B cell (primary cell): Measurements from ENCODE around the gene FBXL13. TPM values are rescaled to one million over a fixed set of nuclear protein-coding genes. Genes with fewer than 3 reads are reported as not detected.

Experiments
- ATAC-seq: fragments of 200-7000 bp; cut with Tn5 transposase; one replicate; pipeline ENCODE4 v1.10.0; 2021; ENCODE audit warnings: low read depth, mild to moderate bottlenecking, moderate number of reproducible peaks, moderate library complexity
- CTCF ChIA-PET: fragments of 350-600 bp; sonication (Branson Sonifier 250); formaldehyde crosslinking; loops from one replicate; lab custom pipeline; 2021; ENCODE audit warnings: antibody characterized with exemption, inconsistent platforms; lab: Charles Lee
- POLR2A ChIA-PET: fragments of 350-600 bp; sonication (Branson Sonifier 250); formaldehyde crosslinking; loops from one replicate; lab custom pipeline; 2021; ENCODE audit warnings: antibody characterized with exemption; lab: Charles Lee
- DNase-seq: peaks from one replicate; pipeline ENCODE4 v3.0.0; 2013
- H2AFZ ChIP-seq: 2 replicates; pipeline ENCODE4 v1.6.1; 2012; ENCODE audit warnings: mild to moderate bottlenecking, low read depth, low read length; ENCODE audit not compliant: insufficient read depth, poor library complexity, severe bottlenecking
- H3K27ac ChIP-seq, 2 donors: 1 replicate in 1 of 2; 2 replicates in 1 of 2; pipeline ENCODE4 v1.5.1; 2012 to 2013; ENCODE audit warnings: low read length in 2 of 2, mild to moderate bottlenecking in 2 of 2, moderate library complexity in 1 of 2
- H3K27me3 ChIP-seq, 4 experiments: fragments of 200-600 bp in 1 of 4; sonication (generic) in 1 of 4; replicated peaks in 1 of 4; 1 replicate in 2 of 4; 2 replicates in 2 of 4; pipeline versions ENCODE4 v1.6.1 to v1.7.0; 2013 to 2016; ENCODE audit warnings: low read length in 3 of 4, mild to moderate bottlenecking in 2 of 4, mixed read lengths in 1 of 4, moderate library complexity in 1 of 4; ENCODE audit not compliant: insufficient read depth in 4 of 4, control insufficient read depth in 3 of 4; ENCODE audit errors: control extremely low read depth in 1 of 4
- H3K36me3 ChIP-seq, 2 experiments: replicated peaks in 1 of 2; 1 replicate in 1 of 2; 2 replicates in 1 of 2; pipeline versions ENCODE4 v1.6.1 to v1.7.1; 2013; ENCODE audit warnings: low read length in 1 of 2; ENCODE audit not compliant: insufficient read depth in 2 of 2, control insufficient read depth in 1 of 2; ENCODE audit errors: control extremely low read depth in 1 of 2, extremely low read depth in 1 of 2
- H3K4me1 ChIP-seq, 2 donors: fragments of 200-600 bp in 1 of 2; sonication (generic) in 1 of 2; 1 replicate in 1 of 2; 2 replicates in 1 of 2; pipeline versions ENCODE4 v1.5.1 to v1.6.1; 2013 to 2017; ENCODE audit warnings: low read length in 2 of 2; ENCODE audit not compliant: control insufficient read depth in 2 of 2, insufficient read depth in 2 of 2
- H3K4me2 ChIP-seq: replicated peaks from 2 replicates; pipeline ENCODE3; 2012; ENCODE audit warnings: mild to moderate bottlenecking, low read depth, low read length; ENCODE audit not compliant: poor library complexity, severe bottlenecking
- H3K4me3 ChIP-seq, 5 experiments: fragments of 200-600 bp in 1 of 5; sonication (generic) in 1 of 5; 1 replicate in 3 of 5; 2 replicates in 2 of 5; pipeline versions ENCODE4 v1.5.1 to v1.7.0; 2011 to 2016; ENCODE audit warnings: low read length in 4 of 5, mild to moderate bottlenecking in 4 of 5, low read depth in 2 of 5, control low read depth in 1 of 5, moderate library complexity in 1 of 5; ENCODE audit not compliant: insufficient read depth in 1 of 5; ENCODE audit errors: control extremely low read depth in 1 of 5, extremely low read depth in 1 of 5
- H3K79me2 ChIP-seq: fragments of 200-600 bp; sonication (generic); one replicate; pipeline ENCODE4 v1.6.0; 2016; ENCODE audit warnings: low read length; ENCODE audit not compliant: control insufficient read depth, insufficient read depth
- H3K9ac ChIP-seq: fragments of 200-600 bp; sonication (generic); 2 replicates; pipeline ENCODE4 v1.6.1; 2017; ENCODE audit warnings: mild to moderate bottlenecking, low read length, moderate library complexity
- H3K9me3 ChIP-seq, 3 donors: one replicate each; pipeline versions ENCODE4 v1.6.1 to v1.7.1; 2013; ENCODE audit warnings: low read length in 2 of 3; ENCODE audit not compliant: control insufficient read depth in 2 of 3, insufficient read depth in 1 of 3; ENCODE audit errors: control extremely low read depth in 1 of 3
- H4K20me1 ChIP-seq: 2 replicates; pipeline ENCODE4 v1.6.0; 2012; ENCODE audit warnings: mild to moderate bottlenecking, low read length; ENCODE audit not compliant: insufficient read depth, control insufficient read depth, poor library complexity, severe bottlenecking
- H3K27ac Mint-ChIP-seq: one replicate; pipeline ENCODE4 v1.8.0; 2021; ENCODE audit warnings: mixed read lengths
- H3K27me3 Mint-ChIP-seq: one replicate; pipeline ENCODE4 v1.8.0; 2021; ENCODE audit warnings: mixed read lengths
- H3K4me1 Mint-ChIP-seq: one replicate; pipeline ENCODE4 v1.8.0; 2021; ENCODE audit warnings: mixed read lengths
- H3K4me3 Mint-ChIP-seq: one replicate; pipeline ENCODE4 v1.8.0; 2021; ENCODE audit warnings: mixed read lengths
- H3K9me3 Mint-ChIP-seq: one replicate; pipeline ENCODE4 v1.8.0; 2022; ENCODE audit warnings: mixed read lengths; ENCODE audit not compliant: insufficient read depth
- CTCF ChIP-seq: fragments of 200-600 bp; IDR thresholded peaks from one replicate; pipeline ENCODE4 v1.8.0; 2022; ENCODE audit warnings: antibody characterized with exemption, mild to moderate bottlenecking
- EZH2 ChIP-seq: IDR thresholded peaks from 2 replicates; pipeline ENCODE4 v1.6.1; 2012; ENCODE audit warnings: borderline replicate concordance, low read depth, mild to moderate bottlenecking, moderate library complexity, low read length; ENCODE audit not compliant: insufficient read depth, poor library complexity, severe bottlenecking
- WGBS: methylation state at CpG from one replicate; pipeline ENCODE4 v1.1.5; 2013; ENCODE audit warnings: missing lambda C conversion rate; ENCODE audit not compliant: insufficient coverage; 5-methylcytosine and 5-hydroxymethylcytosine counted together
- intact Hi-C: fragments of 100-400 bp; cut with micrococcal nuclease; formaldehyde crosslinking; loops from one replicate; pipeline ENCODE4 v1.10.0; 2022
- polyA plus RNA-seq: library from polyadenylated mRNA; depleted of rRNA; stranded (reverse); fragments of >200 nt; gene quantifications from 2 replicates; pipeline ENCODE4 v1.2.3, GENCODE V29; 2012
- total RNA-seq, 2 donors: library from RNA; stranded (reverse); fragments of 120-200 nt in 1 of 2; gene quantifications; 1 replicate in 1 of 2; 2 replicates in 1 of 2; pipeline versions ENCODE4 v1.2.3 to v1.2.4, GENCODE V29; 2013 to 2022

Gene FBXL13
- total and polyA plus RNA-seq, 2 donors (not counting 1 experiment from before 2014, with no cell fraction given) = 0.22 to 4.0 TPM

GRCh38 chr7:103115771-103116170 is 41.2 kb upstream of the FBXL13 start:
- ChIA-PET CTCF (no interaction called here), POLR2A (no interaction called here)
- no peak overlapping the region for H3K4me3 Mint-ChIP-seq
- Histone ChIP-seq H3K36me3 (peaks cover 7 to 13% of the 10 kb centered on the region in 2 experiments), H3K9me3 (no peaks in the 10 kb centered on the region), H4K20me1 (no peaks in the 10 kb centered on the region), H3K4me2 (no peak overlapping the region), H3K9ac (no peak overlapping the region), H2AFZ (no peak overlapping the region), H3K27me3 (no peaks in the 10 kb centered on the region), H3K79me2 (no peaks in the 10 kb centered on the region), H3K4me1 (no peaks in the 10 kb centered on the region), H3K27ac (no peak overlapping the region), H3K4me3 (no peak overlapping the region)
- 100% methylated on average over 4 of the region's 4 CpGs for WGBS
- ATAC-seq = no peak
- no peak overlapping the region for H3K27ac Mint-ChIP-seq
- DNase-seq = no peak
- TF ChIP-seq CTCF = no peak
- TF ChIP-seq EZH2 = no peak
- H3K9me3 Mint-ChIP-seq = peaks cover 3% of the 10 kb centered on the region
- H3K27me3 Mint-ChIP-seq = no peaks in the 10 kb centered on the region
- intact Hi-C loops = no loop called here
- H3K4me1 Mint-ChIP-seq = no peaks in the 10 kb centered on the region

GRCh38 chr7:103114576-103115008 is 40.0 kb upstream of the FBXL13 start:
- Histone ChIP-seq H3K4me2 (no peak overlapping the region), H3K9me3 (no peaks in the 10 kb centered on the region), H2AFZ (no peak overlapping the region), H3K27ac (no peak overlapping the region), H3K27me3 (no peaks in the 10 kb centered on the region), H4K20me1 (no peaks in the 10 kb centered on the region), H3K4me3 (no peak overlapping the region), H3K4me1 (no peaks in the 10 kb centered on the region), H3K79me2 (no peaks in the 10 kb centered on the region), H3K9ac (no peak overlapping the region), H3K36me3 (peaks cover 3 to 10% of the 10 kb centered on the region in 2 experiments)
- no peak overlapping the region for H3K4me3 Mint-ChIP-seq
- ATAC-seq (no peak), DNase-seq (no peak)
- peaks cover 2% of the 10 kb centered on the region for H3K4me1 Mint-ChIP-seq
- H3K27ac Mint-ChIP-seq = no peak overlapping the region
- 100% methylated on average over 1 of the region's 1 CpG for WGBS
- intact Hi-C loops = no loop called here
- H3K27me3 Mint-ChIP-seq = no peaks in the 10 kb centered on the region
- H3K9me3 Mint-ChIP-seq = peaks cover 3% of the 10 kb centered on the region
- CTCF ChIA-PET = interaction anchor here (0.6 kb wide), 1 partner anchor 136 kb away, joined by 3 read pairs; no protein-coding TSS in a partner anchor
- POLR2A ChIA-PET = no interaction called here
- TF ChIP-seq CTCF = no peak
- no peak for TF ChIP-seq EZH2
